MM.1S (cell line): ENCODE results near the gene PLA2G2E.
"Not testable (repeated sequence)": the region's sequence is repeated elsewhere in the genome, so short reads cannot be mapped to it uniquely, and the experiment has no call there.

Source experiments
- DNase-seq: peaks from one replicate; pipeline ENCODE4 v3.0.0-alpha.2; 2015
- H2AFZ ChIP-seq: fragments of 300-600 bp; sonication (generic); 2 replicates; pipeline ENCODE4 v1.6.0; 2016; ENCODE audit warnings: antibody characterized with exemption, low read length
- H3F3A ChIP-seq: fragments of 300-600 bp; sonication (generic); 2 replicates; pipeline ENCODE4 v1.6.1; 2016; ENCODE audit warnings: mild to moderate bottlenecking, antibody characterized with exemption, low read length, moderate library complexity, mixed read lengths; ENCODE audit not compliant: insufficient read depth
- H3K27ac ChIP-seq: fragments of 300-600 bp; sonication (generic); 2 replicates; pipeline ENCODE4 v1.5.1; 2016; ENCODE audit warnings: mild to moderate bottlenecking, low read length
- H3K27me3 ChIP-seq: fragments of 300-600 bp; sonication (generic); replicated peaks from 2 replicates; pipeline ENCODE4 v1.6.0; 2016; ENCODE audit warnings: low read length; ENCODE audit not compliant: insufficient read depth
- H3K36me3 ChIP-seq: fragments of 300-600 bp; sonication (generic); replicated peaks from 2 replicates; pipeline ENCODE4 v1.6.1; 2016; ENCODE audit warnings: mild to moderate bottlenecking, low read length, mixed read lengths; ENCODE audit not compliant: insufficient read depth
- H3K4me1 ChIP-seq: fragments of 300-600 bp; sonication (generic); 2 replicates; pipeline ENCODE4 v1.6.1; 2016; ENCODE audit warnings: low read length, mixed read lengths
- H3K4me2 ChIP-seq: fragments of 300-600 bp; sonication (generic); 2 replicates; pipeline ENCODE4 v1.6.0; 2016; ENCODE audit warnings: low read depth, low read length
- H3K4me3 ChIP-seq: fragments of 300-600 bp; sonication (generic); 2 replicates; pipeline ENCODE4 v1.5.1; 2016; ENCODE audit warnings: low read length, mixed read lengths
- H3K79me2 ChIP-seq: fragments of 300-600 bp; sonication (generic); 2 replicates; pipeline ENCODE4 v1.6.1; 2016; ENCODE audit warnings: mixed run types, low read length, mixed read lengths
- H3K9ac ChIP-seq: fragments of 300-600 bp; sonication (generic); 2 replicates; pipeline ENCODE4 v1.6.1; 2016; ENCODE audit warnings: low read length, mixed read lengths
- H3K9me2 ChIP-seq: fragments of 300-600 bp; sonication (generic); replicated peaks from 2 replicates; pipeline ENCODE4 v1.6.1; 2016; ENCODE audit warnings: mild to moderate bottlenecking, low read length, mixed read lengths; ENCODE audit not compliant: insufficient read depth
- H3K9me3 ChIP-seq: fragments of 300-600 bp; sonication (generic); replicated peaks from 2 replicates; pipeline ENCODE4 v1.6.1; 2016; ENCODE audit warnings: mild to moderate bottlenecking, low read length, mixed read lengths; ENCODE audit not compliant: insufficient read depth
- H4K20me1 ChIP-seq: fragments of 300-600 bp; sonication (generic); 2 replicates; pipeline ENCODE4 v1.6.1; 2016; ENCODE audit warnings: mild to moderate bottlenecking, low read length, moderate library complexity, mixed read lengths; ENCODE audit not compliant: insufficient read depth
- EZH2 ChIP-seq: fragments of 300-600 bp; sonication (generic); optimal IDR thresholded peaks from 2 replicates; pipeline ENCODE3; 2017; ENCODE audit warnings: low read depth, mild to moderate bottlenecking, antibody characterized with exemption, low read length, mixed read lengths
- EZH2phosphoT487 ChIP-seq: fragments of 300-600 bp; sonication (generic); IDR thresholded peaks from 2 replicates; pipeline ENCODE4 v1.6.1; 2018; ENCODE audit warnings: antibody characterized with exemption, low read length
- TF ChIP-seq, protein P1 (sequence below): fragments of 300-600 bp; sonication (generic); IDR thresholded peaks from 2 replicates; pipeline ENCODE4 v1.5.1; 2016; ENCODE audit warnings: antibody characterized with exemption, low read length, mixed read lengths

Gene PLA2G2E

DNA sequence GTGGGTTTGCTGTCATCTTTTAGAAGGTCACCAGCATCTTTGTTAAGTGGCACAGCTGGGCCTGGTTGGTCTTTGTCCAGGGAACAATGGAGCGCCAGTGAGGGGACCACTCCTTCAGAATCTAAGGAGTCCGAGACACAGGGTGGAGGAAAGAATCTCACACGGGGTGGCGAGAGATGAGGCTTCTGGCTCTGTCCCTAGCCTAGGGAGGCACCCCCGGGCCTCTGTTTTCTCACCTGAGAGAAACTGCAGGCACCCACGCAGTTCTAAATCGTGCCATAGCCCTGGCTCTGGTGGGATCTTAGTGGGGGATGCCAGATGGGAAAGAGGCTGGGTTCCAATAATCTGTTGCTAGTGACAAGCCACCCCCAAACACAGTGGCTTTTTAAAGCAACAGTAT lies 10.9 kb upstream of the PLA2G2E start:
- DNase-seq = no peak
- H3K9me3 ChIP-seq = no peaks in the 10 kb centered on the region
- H2AFZ ChIP-seq = no peak overlapping the region
- no peaks in the 10 kb centered on the region for H3K79me2 ChIP-seq
- no peaks in the 10 kb centered on the region for H3K9me2 ChIP-seq
- no peaks in the 10 kb centered on the region for H3F3A ChIP-seq
- no peak overlapping the region for H3K4me2 ChIP-seq
- H4K20me1 ChIP-seq = no peaks in the 10 kb centered on the region
- H3K27me3 ChIP-seq = peaks cover 22% of the 10 kb centered on the region
- TF ChIP-seq EZH2 (no peak), EZH2phosphoT487 (no peak)
- TF ChIP-seq, protein P1, sequence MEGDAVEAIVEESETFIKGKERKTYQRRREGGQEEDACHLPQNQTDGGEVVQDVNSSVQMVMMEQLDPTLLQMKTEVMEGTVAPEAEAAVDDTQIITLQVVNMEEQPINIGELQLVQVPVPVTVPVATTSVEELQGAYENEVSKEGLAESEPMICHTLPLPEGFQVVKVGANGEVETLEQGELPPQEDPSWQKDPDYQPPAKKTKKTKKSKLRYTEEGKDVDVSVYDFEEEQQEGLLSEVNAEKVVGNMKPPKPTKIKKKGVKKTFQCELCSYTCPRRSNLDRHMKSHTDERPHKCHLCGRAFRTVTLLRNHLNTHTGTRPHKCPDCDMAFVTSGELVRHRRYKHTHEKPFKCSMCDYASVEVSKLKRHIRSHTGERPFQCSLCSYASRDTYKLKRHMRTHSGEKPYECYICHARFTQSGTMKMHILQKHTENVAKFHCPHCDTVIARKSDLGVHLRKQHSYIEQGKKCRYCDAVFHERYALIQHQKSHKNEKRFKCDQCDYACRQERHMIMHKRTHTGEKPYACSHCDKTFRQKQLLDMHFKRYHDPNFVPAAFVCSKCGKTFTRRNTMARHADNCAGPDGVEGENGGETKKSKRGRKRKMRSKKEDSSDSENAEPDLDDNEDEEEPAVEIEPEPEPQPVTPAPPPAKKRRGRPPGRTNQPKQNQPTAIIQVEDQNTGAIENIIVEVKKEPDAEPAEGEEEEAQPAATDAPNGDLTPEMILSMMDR = no peak
- H3K27ac ChIP-seq = no peak overlapping the region
- no peak overlapping the region for H3K9ac ChIP-seq
- H3K4me3 ChIP-seq = no peak overlapping the region
- H3K4me1 ChIP-seq = no peaks in the 10 kb centered on the region
- no peaks in the 10 kb centered on the region for H3K36me3 ChIP-seq

DNA sequence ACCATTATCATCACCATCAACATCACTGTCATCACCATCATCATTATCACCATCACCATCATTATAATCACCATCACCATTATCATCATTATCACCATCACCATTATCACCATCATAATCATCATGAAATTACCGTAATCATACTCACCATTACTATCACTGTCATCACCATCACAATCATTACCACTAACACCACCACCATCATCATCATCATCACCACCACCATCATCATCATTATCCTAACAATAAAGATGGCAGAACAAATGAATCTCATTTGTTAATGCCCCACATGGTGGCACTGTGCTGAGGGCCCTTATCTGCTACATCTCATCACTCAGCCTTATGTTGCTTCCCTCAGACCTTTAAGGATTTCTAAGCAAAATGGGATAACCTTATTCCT lies 9.4 kb upstream of the PLA2G2E start:
- Histone ChIP-seq H4K20me1 (no peaks in the 10 kb centered on the region), H3K79me2 (no peaks in the 10 kb centered on the region), H3K27me3 (peaks cover 27% of the 10 kb centered on the region), H3K4me1 (no peaks in the 10 kb centered on the region), H3K4me3 (no peak overlapping the region), H3F3A (no peaks in the 10 kb centered on the region), H3K27ac (no peak overlapping the region), H3K9ac (no peak overlapping the region), H3K9me3 (no peaks in the 10 kb centered on the region), H3K9me2 (no peaks in the 10 kb centered on the region), H3K4me2 (no peak overlapping the region), H3K36me3 (no peaks in the 10 kb centered on the region), H2AFZ (no peak overlapping the region)
- no peak for DNase-seq
- TF ChIP-seq EZH2 (no peak), EZH2phosphoT487 (no peak)
- TF ChIP-seq, protein P1 = no peak

GRCh38 chr1:19927130-19927421 lies 3.7 kb upstream of the PLA2G2E start:
- not testable (repeated sequence) for H3K79me2 ChIP-seq, H3K9me3 ChIP-seq, H3K4me3 ChIP-seq, H3K4me2 ChIP-seq, H2AFZ ChIP-seq, H3K9me2 ChIP-seq, H3K9ac ChIP-seq, H3K27ac ChIP-seq, H3F3A ChIP-seq, H4K20me1 ChIP-seq, H3K4me1 ChIP-seq, DNase-seq, H3K36me3 ChIP-seq
- peaks cover 75% of the 10 kb centered on the region for H3K27me3 ChIP-seq

- TF ChIP-seq, protein P1 = no peak
- TF ChIP-seq EZH2phosphoT487 = no peak
- TF ChIP-seq EZH2 = no peak
- H2AFZ ChIP-seq = no peak overlapping the region
- H3K27me3 ChIP-seq = peaks cover 81% of the 10 kb centered on the region
- no peaks in the 10 kb centered on the region for H3K4me1 ChIP-seq
- no peak for DNase-seq
- H3K9ac ChIP-seq = no peak overlapping the region
- no peak overlapping the region for H3K27ac ChIP-seq
- H4K20me1 ChIP-seq = no peaks in the 10 kb centered on the region
- no peak overlapping the region for H3K4me3 ChIP-seq
- no peaks in the 10 kb centered on the region for H3K36me3 ChIP-seq
- no peak overlapping the region for H3K4me2 ChIP-seq
- no peaks in the 10 kb centered on the region for H3K9me2 ChIP-seq
- no peaks in the 10 kb centered on the region for H3K79me2 ChIP-seq
- no peaks in the 10 kb centered on the region for H3K9me3 ChIP-seq
- H3F3A ChIP-seq = no peaks in the 10 kb centered on the region
Observed at GRCh38 chr1:19926296-19927129, 3.1 kb upstream of the PLA2G2E start.
